Mesenchymal stem cell (in vitro differentiated cells and primary cell): ENCODE results near the gene FSCN2.

Source experiments
- DNase-seq: peaks from one replicate; pipeline ENCODE4 v3.0.0-alpha.2; 2013
- H2AFZ ChIP-seq: one replicate; pipeline ENCODE4 v1.6.1; 2013; ENCODE audit warnings: low read depth, mild to moderate bottlenecking, control low read depth, inconsistent platforms, low read length, moderate library complexity
- H2AK5ac ChIP-seq: 2 replicates; pipeline ENCODE4 v1.6.1; 2013; ENCODE audit warnings: low read length, moderate library complexity, mild to moderate bottlenecking, inconsistent platforms; ENCODE audit not compliant: severe bottlenecking
- H2BK120ac ChIP-seq: one replicate; pipeline ENCODE4 v1.6.1; 2013; ENCODE audit warnings: low read depth, mild to moderate bottlenecking, inconsistent platforms, low read length, moderate library complexity
- H2BK12ac ChIP-seq, 2 experiments: one replicate each; pipeline ENCODE4 v1.6.1; 2013; ENCODE audit warnings: inconsistent platforms in 2 of 2, low read length in 2 of 2, mild to moderate bottlenecking in 2 of 2, moderate library complexity in 2 of 2, control low read depth in 1 of 2
- H2BK15ac ChIP-seq: one replicate; pipeline ENCODE4 v1.6.1; 2013; ENCODE audit warnings: mild to moderate bottlenecking, low read depth, inconsistent platforms; ENCODE audit not compliant: poor library complexity, severe bottlenecking
- H2BK5ac ChIP-seq: 2 replicates; pipeline ENCODE4 v1.6.1; 2013; ENCODE audit warnings: low read depth, mild to moderate bottlenecking, low read length, control low read depth, inconsistent platforms; ENCODE audit not compliant: poor library complexity, severe bottlenecking
- H3K14ac ChIP-seq, 2 experiments: one replicate each; pipeline ENCODE4 v1.6.1; 2013; ENCODE audit warnings: inconsistent platforms in 2 of 2, low read length in 2 of 2, control low read depth in 1 of 2, mild to moderate bottlenecking in 1 of 2, moderate library complexity in 1 of 2
- H3K18ac ChIP-seq, 2 experiments: one replicate each; pipeline ENCODE4 v1.6.1; 2013; ENCODE audit warnings: inconsistent platforms in 2 of 2, low read length in 2 of 2, control low read depth in 1 of 2, low read depth in 1 of 2, mild to moderate bottlenecking in 1 of 2
- H3K23ac ChIP-seq, 2 experiments: one replicate each; pipeline ENCODE4 v1.6.1; 2013; ENCODE audit warnings: inconsistent platforms in 2 of 2, low read length in 2 of 2, mild to moderate bottlenecking in 2 of 2, moderate library complexity in 2 of 2, control low read depth in 1 of 2
- H3K27ac ChIP-seq: 2 replicates; pipeline ENCODE4 v1.5.1; 2013; ENCODE audit warnings: mild to moderate bottlenecking, moderate library complexity, low read length, control low read depth, inconsistent platforms; ENCODE audit not compliant: poor library complexity, severe bottlenecking
- H3K27me3 ChIP-seq, 2 experiments: 2 replicates each; pipeline versions ENCODE4 v1.6.1 to v1.7.0; 2013; ENCODE audit warnings: low read length in 2 of 2, mild to moderate bottlenecking in 2 of 2, moderate library complexity in 2 of 2, control low read depth in 1 of 2, inconsistent platforms in 1 of 2; ENCODE audit not compliant: control insufficient read depth in 1 of 2, insufficient read depth in 1 of 2
- H3K36me3 ChIP-seq, 2 experiments: 2 replicates each; pipeline versions ENCODE4 v1.6.1 to v1.7.0; 2013; ENCODE audit warnings: low read length in 2 of 2, control low read depth in 1 of 2, inconsistent platforms in 1 of 2, low read depth in 1 of 2, mild to moderate bottlenecking in 1 of 2; ENCODE audit not compliant: insufficient read depth in 2 of 2, control insufficient read depth in 1 of 2
- H3K4ac ChIP-seq, 2 experiments: one replicate each; pipeline ENCODE4 v1.6.1; 2013; ENCODE audit warnings: inconsistent platforms in 2 of 2, low read length in 2 of 2, mild to moderate bottlenecking in 2 of 2, moderate library complexity in 2 of 2, control low read depth in 1 of 2, low read depth in 1 of 2
- H3K4me1 ChIP-seq: 2 replicates; pipeline ENCODE4 v1.6.1; 2013; ENCODE audit warnings: low read depth, low read length, control low read depth; ENCODE audit not compliant: control insufficient read depth, insufficient read depth
- H3K4me2 ChIP-seq: 2 replicates; pipeline ENCODE4 v1.6.1; 2013; ENCODE audit warnings: low read length, mild to moderate bottlenecking, inconsistent platforms; ENCODE audit not compliant: poor library complexity, severe bottlenecking
- H3K4me3 ChIP-seq, 2 experiments: 2 replicates each; pipeline versions ENCODE4 v1.5.1 to v1.7.0; 2013; ENCODE audit warnings: low read length in 2 of 2, mild to moderate bottlenecking in 2 of 2, control low read depth in 1 of 2, low read depth in 1 of 2; ENCODE audit not compliant: insufficient read depth in 1 of 2
- H3K79me1 ChIP-seq: replicated peaks from 2 replicates; pipeline ENCODE4 v1.6.1; 2013; ENCODE audit warnings: mild to moderate bottlenecking, control low read depth, low read length, inconsistent platforms; ENCODE audit not compliant: poor library complexity, severe bottlenecking
- H3K9ac ChIP-seq: 2 replicates; pipeline ENCODE4 v1.7.0; 2013; ENCODE audit warnings: mild to moderate bottlenecking, low read length, moderate library complexity
- H3K9me3 ChIP-seq: 2 replicates; pipeline ENCODE4 v1.7.0; 2013; ENCODE audit warnings: mild to moderate bottlenecking, low read length; ENCODE audit not compliant: control insufficient read depth
- H4K8ac ChIP-seq: one replicate; pipeline ENCODE4 v1.6.1; 2013; ENCODE audit warnings: inconsistent platforms, mild to moderate bottlenecking, low read length, moderate library complexity
- H4K91ac ChIP-seq: one replicate; pipeline ENCODE4 v1.6.1; 2013; ENCODE audit warnings: mild to moderate bottlenecking, low read length, inconsistent platforms
- WGBS: methylation state at CpG from one replicate; pipeline ENCODE4 v1.1.7; 2013; ENCODE audit warnings: mixed read lengths; 5-methylcytosine and 5-hydroxymethylcytosine counted together

Gene FSCN2

GRCh38 chr17:81572563-81573168 lies 44.5 kb downstream of the FSCN2 start:
- Histone ChIP-seq H2BK15ac (no peak overlapping the region), H3K23ac (no peak overlapping the region), H2BK12ac (no peak overlapping the region), H3K4me1 (peaks cover 42% of the 10 kb centered on the region), H3K79me1 (peaks cover 34% of the 10 kb centered on the region), H3K9ac (no peak overlapping the region), H3K27me3 (no peaks in the 10 kb centered on the region), H4K8ac (no peak overlapping the region), H3K18ac (no peak overlapping the region), H3K4me2 (no peak overlapping the region), H2AK5ac (peak overlapping the region; percentile 91), H3K4ac (no peak overlapping the region), H4K91ac (peak overlapping the region; percentile 28), H3K27ac (peak overlapping the region; percentile 37), H3K9me3 (no peaks in the 10 kb centered on the region), H2BK120ac (no peak overlapping the region), H3K4me3 (no peak overlapping the region), H3K14ac (no peak overlapping the region), H3K36me3 (peaks cover 54 to 77% of the 10 kb centered on the region in 2 experiments), H2BK5ac (no peak overlapping the region), H2AFZ (no peak overlapping the region)
- no peak for DNase-seq
- WGBS, result 97% methylated on average over 11 of the region's 12 CpGs

- Histone ChIP-seq H3K36me3 (peaks cover 55 to 77% of the 10 kb centered on the region in 2 experiments), H3K9me3 (no peaks in the 10 kb centered on the region), H3K27me3 (no peaks in the 10 kb centered on the region), H2BK5ac (peak overlapping the region; percentile 1), H3K18ac (no peak overlapping the region), H2AFZ (no peak overlapping the region), H3K27ac (no peak overlapping the region), H2AK5ac (peak overlapping the region; percentile 79), H3K14ac (no peak overlapping the region), H4K91ac (no peak overlapping the region), H4K8ac (peak overlapping the region; percentile 19), H3K23ac (no peak overlapping the region), H3K4me2 (no peak overlapping the region), H2BK15ac (no peak overlapping the region), H3K9ac (peak overlapping the region; percentile 6), H3K4ac (peak overlapping the region in 1 of 2 experiments; percentile 35), H3K4me1 (peaks cover 42% of the 10 kb centered on the region), H2BK12ac (no peak overlapping the region), H2BK120ac (no peak overlapping the region), H3K79me1 (peaks cover 33% of the 10 kb centered on the region), H3K4me3 (no peak overlapping the region)
- 92% methylated on average over 16 of the region's 17 CpGs for WGBS
- DNase-seq, result no peak
These were observed 45.8 kb downstream of the FSCN2 start for GRCh38 chr17:81573794-81574642.

GRCh38 chr17:81574643-81574956 lies 46.4 kb downstream of the FSCN2 start:
- H4K91ac ChIP-seq, result no peak overlapping the region
- no peak overlapping the region for H2BK5ac ChIP-seq
- H3K18ac ChIP-seq, result no peak overlapping the region
- H2AK5ac ChIP-seq, result peak overlapping the region; percentile 79
- peak overlapping the region in 1 of 2 experiments; percentile 35 for H3K4ac ChIP-seq
- no peak overlapping the region for H2AFZ ChIP-seq
- no peak overlapping the region for H2BK12ac ChIP-seq
- H3K27me3 ChIP-seq, result no peaks in the 10 kb centered on the region
- H3K79me1 ChIP-seq, result peaks cover 28% of the 10 kb centered on the region
- H2BK15ac ChIP-seq, result no peak overlapping the region
- no peak overlapping the region for H3K4me2 ChIP-seq
- no peaks in the 10 kb centered on the region for H3K9me3 ChIP-seq
- H4K8ac ChIP-seq, result no peak overlapping the region
- no peak overlapping the region for H3K4me3 ChIP-seq
- H3K9ac ChIP-seq, result no peak overlapping the region
- no peak overlapping the region for H2BK120ac ChIP-seq
- no peak for DNase-seq
- H3K14ac ChIP-seq, result no peak overlapping the region
- no peak overlapping the region for H3K23ac ChIP-seq
- H3K36me3 ChIP-seq, result peaks cover 54 to 77% of the 10 kb centered on the region in 2 experiments
- 90% methylated on average over 8 of the region's 8 CpGs for WGBS
- no peak overlapping the region for H3K27ac ChIP-seq
- H3K4me1 ChIP-seq, result peaks cover 43% of the 10 kb centered on the region

- WGBS, result 95% methylated on average over 2 of the region's 3 CpGs
- Histone ChIP-seq H3K4me3 (peak overlapping the region in 1 of 2 experiments; percentile 70), H2BK12ac (no peak overlapping the region)
These were observed 47.7 kb downstream of the FSCN2 start for GRCh38 chr17:81575836-81576235.

More at GRCh38 chr17:81575836-81576235, 47.7 kb downstream of the FSCN2 start:
- no peak overlapping the region for H2BK15ac ChIP-seq
- H3K4me2 ChIP-seq, result no peak overlapping the region
- no peak overlapping the region for H2AFZ ChIP-seq
- no peak overlapping the region for H2AK5ac ChIP-seq
- H3K23ac ChIP-seq, result no peak overlapping the region
- no peak overlapping the region for H2BK120ac ChIP-seq
- H3K4me1 ChIP-seq, result peaks cover 52% of the 10 kb centered on the region
- H4K91ac ChIP-seq, result no peak overlapping the region
- no peak for DNase-seq
- no peak overlapping the region for H4K8ac ChIP-seq
- H3K79me1 ChIP-seq, result peaks cover 22% of the 10 kb centered on the region
- H3K9me3 ChIP-seq, result no peaks in the 10 kb centered on the region
- H2BK5ac ChIP-seq, result no peak overlapping the region
- H3K14ac ChIP-seq, result no peak overlapping the region
- peak overlapping the region; percentile 80 for H3K9ac ChIP-seq
- no peaks in the 10 kb centered on the region for H3K27me3 ChIP-seq
- no peak overlapping the region for H3K18ac ChIP-seq
- H3K27ac ChIP-seq, result peak overlapping the region; percentile 88
- H3K4ac ChIP-seq, result no peak overlapping the region
- H3K36me3 ChIP-seq, result peaks cover 50 to 65% of the 10 kb centered on the region in 2 experiments
